Right renal cortex interstitium (tissue), 3 donors: ENCODE results near the gene CFAP107. TPM values are rescaled to one million over a fixed set of nuclear protein-coding genes. Genes with fewer than 3 reads are reported as not detected.
"Not testable (repeated sequence)": the region's sequence is repeated elsewhere in the genome, so short reads cannot be mapped to it uniquely, and the experiment has no call there.

Source experiments
- DNase-seq, 3 donors: peaks; one replicate each; pipeline ENCODE4 v3.0.0-alpha.2; 2013; ENCODE audit warnings: low read depth in 3 of 3, low spot score in 2 of 3
- polyA plus RNA-seq, 3 donors: library from polyadenylated mRNA; unstranded; fragments of 120-200 nt; gene quantifications; one replicate each; pipeline ENCODE4 v1.2.1, GENCODE V29; 2013; ENCODE audit not compliant: insufficient read length in 3 of 3

Gene CFAP107, protein sequence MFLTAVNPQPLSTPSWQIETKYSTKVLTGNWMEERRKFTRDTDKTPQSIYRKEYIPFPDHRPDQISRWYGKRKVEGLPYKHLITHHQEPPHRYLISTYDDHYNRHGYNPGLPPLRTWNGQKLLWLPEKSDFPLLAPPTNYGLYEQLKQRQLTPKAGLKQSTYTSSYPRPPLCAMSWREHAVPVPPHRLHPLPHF
- polyA plus RNA-seq: 1 to 10 TPM in 2 of 3 donors, under 1 TPM in 1; 0.82 to 1.5 (median 1.3) TPM

GRCh38 chr1:12745992-12746323 is at the start of gene CFAP107:
Gene CFAP107 (plus strand): TSS chr1:12746200. CDS start chr1:12746431, 231 bp downstream.
- DNase-seq: peak in 2 of 3 donors; percentile 2 to 24

DNA sequence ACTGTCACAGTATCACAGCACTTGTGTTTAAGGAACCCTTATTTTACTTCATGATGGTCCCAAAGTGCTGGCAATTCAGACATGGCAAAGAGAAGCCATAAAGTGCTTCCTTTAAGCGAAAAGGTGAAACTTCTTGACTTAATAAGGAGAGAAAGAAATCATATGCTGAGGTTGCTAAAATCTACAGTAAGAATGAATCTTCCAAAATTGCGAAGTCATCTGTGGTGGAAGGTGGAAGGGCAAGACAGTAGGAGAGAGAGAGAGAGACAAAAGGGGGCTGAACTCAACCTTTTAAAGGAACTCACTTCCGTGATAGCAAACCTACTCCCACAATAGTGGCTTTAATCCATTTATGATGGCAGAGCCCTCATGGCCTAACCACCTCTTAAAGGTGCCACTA is 49.3 kb upstream of the CFAP107 start:
- DNase-seq: no peak

DNA sequence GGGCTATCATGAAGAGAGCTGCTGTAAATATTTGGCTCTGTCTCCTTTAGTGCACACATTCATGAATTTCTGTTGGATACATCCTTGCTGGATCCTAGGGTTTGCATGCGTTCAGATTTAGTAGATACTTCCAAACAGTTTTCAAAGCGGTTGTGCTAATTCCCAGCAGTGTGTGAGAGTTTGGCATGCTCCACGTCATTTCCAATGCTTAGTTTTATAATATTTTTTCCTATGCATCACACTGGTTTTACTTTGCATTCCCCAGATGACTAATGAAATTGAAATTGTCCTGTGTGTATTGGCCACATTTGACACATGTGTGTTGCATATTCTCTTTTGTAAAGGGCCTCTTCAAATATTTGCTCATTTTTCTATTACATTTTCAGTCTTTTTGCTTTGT is 48.6 kb upstream of the CFAP107 start:
- no peak for DNase-seq

- DNase-seq: no peak
These were observed 42.1 kb upstream of the CFAP107 start for GRCh38 chr1:12703821-12704451.

DNA sequence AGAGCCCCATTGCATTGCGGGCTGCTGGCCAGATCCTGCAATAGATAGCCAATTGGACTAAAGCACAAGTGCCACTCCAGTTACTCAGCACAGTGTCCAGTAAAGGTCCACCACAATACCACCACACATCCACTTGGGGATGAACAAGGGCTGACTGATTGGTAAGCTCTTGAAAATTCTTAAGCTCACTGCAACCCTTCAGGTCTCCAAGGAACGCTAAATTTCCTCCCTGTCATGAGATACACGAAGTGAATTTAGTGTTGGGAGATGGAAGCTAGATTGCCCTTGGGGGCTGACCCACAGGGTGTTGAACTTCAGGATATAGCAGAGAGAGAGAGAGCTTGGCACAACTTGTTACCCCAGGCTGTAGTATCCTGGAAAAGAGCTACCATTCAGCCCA is 39.9 kb upstream of the CFAP107 start:
- DNase-seq: no peak

GRCh38 chr1:12708396-12709090 is 37.5 kb upstream of the CFAP107 start:
- no peak for DNase-seq

- DNase-seq: no peak
These were observed 36.9 kb upstream of the CFAP107 start for GRCh38 chr1:12709091-12709491.

DNA sequence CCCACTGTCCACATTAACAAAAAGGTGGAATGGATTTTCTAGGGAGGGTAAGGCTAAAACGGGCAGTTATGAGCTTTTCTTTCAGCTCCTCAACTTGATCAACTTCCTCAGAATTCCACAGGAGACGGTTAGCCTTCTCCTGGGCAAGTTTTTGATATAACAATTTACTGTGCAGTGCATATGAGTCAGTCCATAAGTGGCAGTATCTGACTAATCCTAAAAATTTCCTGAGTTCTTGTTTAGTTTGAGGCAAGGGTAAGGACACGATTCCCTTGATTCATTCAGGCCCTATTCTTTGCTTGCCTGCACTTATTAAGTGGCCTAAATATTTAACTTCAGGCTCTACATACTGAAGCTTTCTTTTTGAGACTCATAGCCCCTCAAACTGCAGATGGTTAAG is 36.3 kb upstream of the CFAP107 start:
- no peak for DNase-seq

- DNase-seq: no peak
These were observed 34.5 kb upstream of the CFAP107 start for GRCh38 chr1:12711536-12711935.

- no peak for DNase-seq
These were observed 33.9 kb upstream of the CFAP107 start for GRCh38 chr1:12712076-12712475.

GRCh38 chr1:12712929-12713328 is 33.1 kb upstream of the CFAP107 start:
- DNase-seq: no peak

GRCh38 chr1:12713651-12714050 is 32.3 kb upstream of the CFAP107 start:
- not testable (repeated sequence) for DNase-seq

- DNase-seq: no peak
These were observed 31.1 kb upstream of the CFAP107 start for GRCh38 chr1:12714710-12715475.

DNA sequence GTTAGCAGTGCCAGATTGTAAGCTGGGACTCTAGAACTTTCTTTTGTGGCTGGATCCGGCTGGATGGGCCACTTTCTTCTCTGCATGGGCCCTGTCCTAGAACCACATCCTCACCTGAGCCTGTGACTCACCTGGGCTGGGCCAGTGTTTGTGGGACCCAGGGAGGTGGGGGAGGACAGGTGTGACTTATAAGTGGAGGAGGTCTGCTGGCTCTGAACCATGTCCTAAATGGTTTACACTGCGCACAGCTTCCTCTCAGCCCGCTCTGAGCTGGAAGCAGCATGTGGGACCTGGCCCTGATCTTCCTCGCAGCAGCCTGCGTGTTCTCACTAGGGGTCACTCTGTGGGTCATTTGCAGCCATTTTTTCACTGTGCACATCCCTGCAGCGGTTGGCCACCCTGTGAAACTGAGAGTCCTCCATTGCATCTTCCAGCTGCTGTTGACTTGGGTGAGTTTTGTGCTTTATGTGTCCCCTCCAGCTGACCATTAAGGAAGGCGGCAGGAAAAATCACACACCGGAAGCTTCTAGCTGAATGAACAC is 30.0 kb upstream of the CFAP107 start, which contains the start of gene AADACL3:
Gene AADACL3 (plus strand): TSS at position 215 of the 542 bp plus-strand sequence. CDS start 67 bp downstream, at position 282.
- no peak for DNase-seq

- no peak for DNase-seq
These were observed 28.6 kb upstream of the CFAP107 start for GRCh38 chr1:12717301-12717838.

DNA sequence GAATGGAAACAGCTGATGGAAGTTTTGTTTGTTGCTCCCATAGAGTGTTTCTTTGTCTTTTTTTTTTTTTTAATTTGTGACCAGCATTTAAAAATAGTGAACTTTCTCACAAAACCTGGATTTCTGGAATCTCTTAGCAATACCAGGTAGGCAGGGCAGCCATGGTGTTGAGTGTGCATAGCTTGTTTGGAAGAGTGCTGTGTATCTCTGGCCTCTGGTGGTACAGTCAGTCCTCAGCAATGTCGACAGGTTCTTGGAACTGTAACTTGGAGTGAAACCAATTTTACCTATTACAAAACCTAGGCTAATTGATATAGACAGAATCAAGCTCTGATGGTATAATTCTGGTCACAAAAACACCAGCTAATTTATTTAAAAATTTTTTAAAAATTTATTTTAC is 23.4 kb upstream of the CFAP107 start:
- DNase-seq: no peak

DNA sequence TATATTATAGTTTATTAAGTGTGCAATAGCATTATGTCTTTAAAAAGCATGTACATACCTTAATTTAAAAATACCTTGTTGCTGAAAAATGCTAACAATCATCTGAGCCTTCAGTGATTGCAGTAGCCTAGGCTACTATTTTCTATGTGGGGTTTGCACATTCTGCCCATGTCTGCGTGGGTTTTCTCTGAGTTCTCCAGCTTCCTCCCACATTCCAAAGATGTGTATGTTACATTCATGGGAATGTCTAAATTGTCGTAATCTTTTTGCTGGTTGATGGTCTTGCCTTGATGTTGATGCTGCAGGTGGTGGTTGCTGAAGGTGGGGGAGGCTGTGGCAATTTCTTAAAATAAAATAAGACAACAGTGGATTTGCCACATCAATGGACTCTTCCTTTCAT is 17.6 kb upstream of the CFAP107 start:
- no peak for DNase-seq

DNA sequence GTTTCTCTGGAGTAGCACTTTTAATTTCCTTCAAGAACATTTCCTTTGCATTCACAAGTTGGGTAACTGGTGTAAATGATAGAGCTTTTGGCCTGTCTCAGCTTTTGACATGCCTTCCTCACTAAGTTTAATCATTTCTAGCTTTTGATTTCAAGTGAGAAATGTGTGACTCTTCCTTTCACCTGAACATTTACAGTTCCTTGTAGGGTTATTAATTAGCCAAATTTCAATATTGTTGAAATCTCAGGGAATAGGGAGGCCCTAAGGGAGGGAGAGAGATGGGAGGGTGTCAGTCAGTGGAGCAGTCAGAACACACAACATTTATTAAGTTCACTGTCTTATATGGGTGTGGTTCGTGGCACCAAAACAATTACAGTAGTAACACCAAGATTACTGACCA is 15.8 kb upstream of the CFAP107 start:
- DNase-seq: no peak

DNA sequence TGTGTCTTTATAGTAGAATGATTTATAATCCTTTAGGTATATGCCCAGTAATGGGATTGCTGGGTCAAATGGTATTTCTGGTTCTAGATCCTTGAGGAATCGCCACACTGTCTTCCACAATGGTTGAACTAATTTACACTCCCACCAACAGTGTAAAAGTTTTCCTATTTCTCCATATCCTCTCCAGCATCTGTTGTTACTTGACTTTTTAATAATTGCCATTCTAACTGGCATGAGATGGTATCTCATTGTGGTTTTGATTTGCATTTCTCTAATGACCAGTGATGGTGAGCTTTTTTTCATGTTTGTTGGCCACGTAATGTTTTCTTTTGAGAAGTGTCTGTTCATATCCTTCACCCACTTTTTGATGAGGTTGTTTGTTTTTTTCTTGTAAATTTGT is 14.9 kb upstream of the CFAP107 start:
- not testable (repeated sequence) for DNase-seq

GRCh38 chr1:12734651-12735050 is 11.3 kb upstream of the CFAP107 start:
- DNase-seq: no peak

- no peak for DNase-seq
These were observed 7.1 kb upstream of the CFAP107 start for GRCh38 chr1:12738934-12739333.
